ENCODE measurements around the gene PRRT3. TPM values are rescaled to one million over a fixed set of nuclear protein-coding genes. Genes with fewer than 3 reads are reported as not detected.

The PRRT3 gene
- total RNA-seq, 1 donor from 2014 or later = 10.4 TPM

DNA sequence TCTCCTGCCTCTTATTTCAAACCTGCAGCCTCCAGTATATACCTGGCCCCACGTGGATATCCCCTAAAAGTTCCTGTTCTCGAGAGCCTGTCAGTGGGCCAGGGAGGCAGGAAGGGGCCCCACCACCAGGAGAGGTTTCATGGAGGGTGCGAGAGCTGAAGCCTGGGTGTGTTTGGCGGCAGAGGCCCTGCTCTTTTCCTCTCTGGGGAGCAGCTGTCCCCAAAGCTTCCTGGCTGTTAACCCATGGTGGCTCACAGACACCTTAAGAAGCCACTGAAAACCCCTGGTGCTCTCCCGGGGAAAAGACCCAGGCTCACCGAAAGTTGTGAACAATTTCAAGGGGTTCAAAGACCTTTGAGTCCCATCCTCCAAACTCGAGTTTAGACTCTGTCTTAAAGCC is 1.1 kb downstream of the PRRT3 start:
- Mint-ChIP-seq H3K4me3 (ENCODE audit: low read depth) (peak overlapping the region; percentile 75), H3K36me3 (ENCODE audit: insufficient read depth) (no peaks in the 10 kb centered on the region), H3K27ac (no peak overlapping the region), H3K27me3 (peaks cover 16% of the 10 kb centered on the region), H3K4me1 (ENCODE audit: low read depth) (peaks cover 4% of the 10 kb centered on the region), H3K9me3 (ENCODE audit: low read depth) (no peaks in the 10 kb centered on the region)
- no peak for TF ChIP-seq CTCF (IDR thresholded peaks at IDR 0.05; ENCODE audit: unreplicated experiment)
- DNase-seq (ENCODE audit: low spot score, unreplicated experiment) = no peak

DNA sequence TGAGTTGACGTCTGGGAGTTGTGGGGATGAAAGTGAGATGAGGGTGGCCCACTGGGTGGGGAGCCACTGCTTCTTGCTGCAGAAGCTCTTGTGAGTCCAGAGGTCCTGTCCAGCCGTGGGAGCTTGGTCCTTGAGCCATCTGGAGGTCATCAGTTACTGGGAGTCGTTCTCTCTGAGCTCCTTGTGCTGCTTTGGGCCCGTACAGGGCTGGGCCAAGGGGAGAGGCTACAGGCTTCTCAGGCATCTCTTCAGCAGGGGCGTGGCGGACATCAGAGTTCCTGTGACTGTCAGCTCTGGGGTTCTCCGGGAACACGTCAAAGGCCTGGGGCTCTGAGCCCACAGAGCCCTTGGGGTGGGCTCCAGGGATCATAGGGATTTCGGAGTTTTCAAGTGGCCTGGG is 2.6 kb downstream of the PRRT3 start:
- H3K27ac Mint-ChIP-seq = no peak overlapping the region
- peaks cover 2% of the 10 kb centered on the region for H3K4me1 Mint-ChIP-seq (ENCODE audit: low read depth)
- no peak for TF ChIP-seq CTCF (IDR thresholded peaks at IDR 0.05; ENCODE audit: unreplicated experiment)
- no peak for DNase-seq (ENCODE audit: low spot score, unreplicated experiment)
- peaks cover 11% of the 10 kb centered on the region for H3K27me3 Mint-ChIP-seq
- H3K36me3 Mint-ChIP-seq (ENCODE audit: insufficient read depth) = no peaks in the 10 kb centered on the region
- peak overlapping the region; percentile 24 for H3K4me3 Mint-ChIP-seq (ENCODE audit: low read depth)
- H3K9me3 Mint-ChIP-seq (ENCODE audit: low read depth) = no peaks in the 10 kb centered on the region

DNA sequence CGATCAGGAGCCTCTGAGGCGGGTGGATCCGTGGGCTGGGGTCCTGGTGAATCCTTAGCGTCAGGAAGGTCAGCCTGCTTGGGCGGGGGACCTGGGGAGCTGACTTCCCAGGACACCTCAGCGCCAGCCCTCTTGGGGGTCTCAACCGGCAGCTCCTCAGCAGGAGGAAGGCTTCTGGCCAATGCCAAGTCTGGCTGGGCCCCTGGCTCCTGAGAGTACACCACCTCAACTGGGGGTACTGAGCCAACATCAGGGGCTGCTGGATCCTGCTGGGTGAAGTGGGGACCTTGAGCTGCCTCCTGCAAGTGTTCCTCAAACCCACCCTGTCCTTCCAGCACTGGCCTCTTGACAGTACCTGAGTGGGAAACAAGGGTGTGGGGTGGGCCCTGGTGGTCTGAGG is 3.1 kb downstream of the PRRT3 start:
- Mint-ChIP-seq H3K27me3 (peaks cover 8% of the 10 kb centered on the region), H3K9me3 (ENCODE audit: low read depth) (no peaks in the 10 kb centered on the region), H3K4me1 (ENCODE audit: low read depth) (peaks cover 2% of the 10 kb centered on the region), H3K4me3 (ENCODE audit: low read depth) (no peak overlapping the region), H3K36me3 (ENCODE audit: insufficient read depth) (no peaks in the 10 kb centered on the region), H3K27ac (no peak overlapping the region)
- no peak for DNase-seq (ENCODE audit: low spot score, unreplicated experiment)
- TF ChIP-seq CTCF (IDR thresholded peaks at IDR 0.05; ENCODE audit: unreplicated experiment) = no peak

GRCh38 chr3:9948586-9948985 is 3.6 kb downstream of the PRRT3 start:
- DNase-seq (ENCODE audit: low spot score, unreplicated experiment) = no peak
- Mint-ChIP-seq H3K27me3 (peaks cover 8% of the 10 kb centered on the region), H3K4me1 (ENCODE audit: low read depth) (peaks cover 2% of the 10 kb centered on the region), H3K27ac (no peak overlapping the region), H3K4me3 (ENCODE audit: low read depth) (no peak overlapping the region), H3K36me3 (ENCODE audit: insufficient read depth) (no peaks in the 10 kb centered on the region), H3K9me3 (ENCODE audit: low read depth) (no peaks in the 10 kb centered on the region)
- TF ChIP-seq CTCF (IDR thresholded peaks at IDR 0.05; ENCODE audit: unreplicated experiment) = no peak

GRCh38 chr3:9947025-9947995 is 4.9 kb downstream of the PRRT3 start:
- peak; percentile 56 for DNase-seq (ENCODE audit: low spot score, unreplicated experiment)
- Mint-ChIP-seq H3K27ac (no peak overlapping the region), H3K4me1 (ENCODE audit: low read depth) (peaks cover 2% of the 10 kb centered on the region), H3K36me3 (ENCODE audit: insufficient read depth) (peaks cover 3% of the 10 kb centered on the region), H3K4me3 (ENCODE audit: low read depth) (peak overlapping the region; percentile 57), H3K9me3 (ENCODE audit: low read depth) (no peaks in the 10 kb centered on the region), H3K27me3 (peaks cover 3% of the 10 kb centered on the region)
- TF ChIP-seq CTCF (IDR thresholded peaks at IDR 0.05; ENCODE audit: unreplicated experiment) = peak; percentile 58

Measured in progenitor cell of endocrine pancreas (in vitro differentiated cells).